ENCODE measurements around the gene WIPF3.

DNA sequence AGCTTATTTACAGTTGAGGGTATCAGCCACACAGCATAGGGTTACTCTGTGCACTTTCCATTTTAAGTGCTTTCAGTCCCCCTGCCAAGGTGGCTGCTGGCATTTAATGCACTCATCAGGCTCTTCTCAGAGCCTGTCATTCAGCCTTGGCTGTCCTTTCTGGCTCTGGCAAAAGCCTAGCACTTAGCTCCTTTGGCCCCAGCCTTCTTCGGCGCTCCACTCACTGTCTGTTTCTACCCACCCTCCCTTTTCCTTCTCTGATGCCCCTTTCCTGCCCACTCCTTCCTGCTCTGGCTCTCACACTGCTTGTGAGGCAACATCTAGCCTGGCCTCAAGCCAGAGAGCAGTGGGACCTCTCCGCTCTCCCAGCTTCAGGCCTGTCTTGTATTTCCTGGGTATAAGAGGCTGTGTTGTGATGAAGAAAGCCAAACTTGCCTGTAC is 60.2 kb downstream of the WIPF3 start:
- TF ChIP-seq SUZ12 (IDR thresholded peaks at IDR 0.05; ENCODE audit: extremely low read depth, insufficient read depth, insufficient read length) (no peak), YY1 (IDR thresholded peaks at IDR 0.05; ENCODE audit: insufficient read depth, insufficient read length) (no peak), ZNF274 (IDR thresholded peaks at IDR 0.05; ENCODE audit: low read depth, low read length) (no peak)
